ENCODE measurements around the gene XRN2. TPM values are rescaled to one million over a fixed set of nuclear protein-coding genes. Genes with fewer than 3 reads are reported as not detected.
"Not testable (repeated sequence)": the region's sequence is repeated elsewhere in the genome, so short reads cannot be mapped to it uniquely, and the experiment has no call there.

Gene XRN2
- total RNA-seq, 1 donor from 2014 or later: 55.1 TPM

GRCh38 chr20:21413996-21414395, 110.9 kb downstream of the XRN2 start:
- DNase-seq (ENCODE audit: low spot score): not testable (repeated sequence)

GRCh38 chr20:21419147-21419546, 116.0 kb downstream of the XRN2 start:
- DNase-seq (ENCODE audit: low spot score): not testable (repeated sequence)

- no peak for DNase-seq (ENCODE audit: low spot score)
These were observed 118.6 kb downstream of the XRN2 start for GRCh38 chr20:21421601-21422236.

DNA sequence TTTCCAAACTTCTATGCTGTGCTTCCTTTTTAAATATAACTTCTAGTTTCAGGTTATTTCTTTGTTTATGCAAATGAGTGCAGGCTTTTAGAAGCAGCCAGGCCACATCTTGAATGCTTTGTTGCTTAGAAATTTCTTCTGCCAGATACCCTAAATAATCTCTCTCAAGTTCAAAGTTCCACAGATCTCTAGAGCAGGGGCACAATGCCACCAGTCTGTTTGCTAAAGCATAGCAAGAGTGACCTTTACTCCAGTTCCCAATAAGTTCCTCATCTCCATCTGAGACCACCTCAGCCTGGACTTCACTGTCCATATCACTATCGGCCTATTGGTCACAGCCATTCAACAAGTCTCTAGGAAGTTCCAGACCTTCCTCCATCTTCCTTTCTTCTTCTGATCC, 120.6 kb downstream of the XRN2 start:
- DNase-seq (ENCODE audit: low spot score): not testable (repeated sequence)

GRCh38 chr20:21424846-21425245, 121.7 kb downstream of the XRN2 start:
- no peak for DNase-seq (ENCODE audit: low spot score)

DNA sequence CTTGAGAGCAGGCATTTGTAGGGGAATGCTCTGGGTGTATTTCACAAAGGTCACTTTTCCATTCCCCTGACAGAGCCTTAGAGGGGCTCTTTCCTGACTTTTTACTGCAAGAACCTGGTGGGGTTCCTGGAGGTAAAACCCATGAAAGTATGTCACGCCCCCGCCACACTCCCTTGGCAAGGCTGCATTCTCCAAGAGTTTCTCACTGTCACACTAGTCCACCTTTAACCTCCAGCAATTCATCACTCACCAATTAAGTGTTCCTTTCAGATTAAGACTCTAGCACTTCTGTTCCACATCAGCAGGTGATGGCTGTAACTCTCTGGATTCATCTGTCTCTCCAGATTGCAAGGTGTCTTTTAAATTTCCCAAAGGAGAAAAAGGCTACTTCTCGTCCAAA, 126.9 kb downstream of the XRN2 start:
- no peak for DNase-seq (ENCODE audit: low spot score)

DNA sequence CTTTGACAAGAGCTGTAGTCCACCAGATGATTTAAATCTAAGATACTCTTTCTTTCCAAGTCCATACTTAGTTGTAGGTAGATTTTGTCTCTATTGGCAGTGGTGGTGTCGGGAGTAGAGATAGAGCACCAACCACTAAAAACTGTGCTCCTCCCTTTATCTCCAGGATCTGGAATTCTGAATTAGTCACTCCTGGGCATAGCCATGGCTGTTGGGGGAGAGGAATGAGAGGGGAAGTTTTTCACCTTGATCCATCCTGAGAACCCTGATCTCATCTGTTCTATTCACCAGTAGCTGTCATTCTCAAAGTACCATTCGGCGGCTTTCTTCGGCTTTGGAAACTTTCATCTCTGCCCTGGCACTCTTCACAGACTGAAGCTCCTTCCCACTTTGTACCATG, 129.8 kb downstream of the XRN2 start:
- DNase-seq (ENCODE audit: low spot score): no peak

GRCh38 chr20:21433329-21433890, 130.3 kb downstream of the XRN2 start:
- no peak for DNase-seq (ENCODE audit: low spot score)

GRCh38 chr20:21435576-21435975, 132.4 kb downstream of the XRN2 start:
- DNase-seq (ENCODE audit: low spot score): no peak

DNA sequence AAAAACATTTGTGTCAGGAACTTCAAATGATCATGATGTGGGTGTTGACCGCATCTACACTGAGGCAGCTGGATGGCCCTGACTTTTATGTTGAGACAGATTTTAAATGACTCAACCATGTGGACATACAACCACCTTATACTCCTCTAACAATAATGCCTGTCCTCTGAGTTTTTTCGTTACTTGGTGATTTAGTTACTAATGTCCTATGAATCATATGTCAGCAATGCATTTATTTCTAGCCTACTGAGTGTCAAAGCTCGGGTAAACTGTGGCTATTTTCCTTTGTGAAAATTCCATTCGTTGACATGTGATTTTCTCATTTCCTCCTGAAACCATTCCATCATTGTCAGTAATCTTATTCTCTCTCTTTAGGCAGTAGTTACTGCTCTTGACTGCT, 133.1 kb downstream of the XRN2 start:
- DNase-seq (ENCODE audit: low spot score): no peak

DNA sequence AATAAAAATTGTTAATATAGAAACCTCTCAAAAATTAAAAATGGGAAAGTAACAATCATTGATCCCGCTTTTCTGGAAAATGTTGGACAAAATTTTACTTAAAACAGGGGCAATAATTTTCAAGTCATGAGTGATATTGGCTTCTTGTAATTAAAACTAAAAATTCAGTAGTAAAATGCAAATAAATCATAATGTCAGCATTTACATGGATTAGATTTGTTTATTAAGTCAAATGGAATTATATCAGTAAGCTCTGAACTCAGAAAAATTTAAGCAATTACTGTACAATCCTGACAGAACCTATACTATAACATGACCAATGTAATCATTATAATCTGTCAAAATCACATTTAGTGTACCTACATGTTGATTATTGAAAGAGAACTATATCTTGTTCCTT, 134.1 kb downstream of the XRN2 start:
- DNase-seq (ENCODE audit: low spot score): no peak

- DNase-seq (ENCODE audit: low spot score): no peak
These were observed 134.7 kb downstream of the XRN2 start for GRCh38 chr20:21437816-21438215.

Other genes starting within 250 kb of the XRN2 start
- gene LINC00237, start 197.0 kb upstream of the XRN2 start, total RNA-seq: not detected
- gene KIZ, start 177.2 kb upstream of the XRN2 start, total RNA-seq: 20.3 TPM
- gene NKX2-4, start 94.2 kb downstream of the XRN2 start, total RNA-seq: not detected
- gene NKX2-2, start 210.7 kb downstream of the XRN2 start, total RNA-seq: not detected

Measured in mesenteric fat pad (tissue), 1 donor.